Measurements from ENCODE around the gene RAB4A.

The RAB4A gene, protein sequence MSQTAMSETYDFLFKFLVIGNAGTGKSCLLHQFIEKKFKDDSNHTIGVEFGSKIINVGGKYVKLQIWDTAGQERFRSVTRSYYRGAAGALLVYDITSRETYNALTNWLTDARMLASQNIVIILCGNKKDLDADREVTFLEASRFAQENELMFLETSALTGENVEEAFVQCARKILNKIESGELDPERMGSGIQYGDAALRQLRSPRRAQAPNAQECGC

DNA sequence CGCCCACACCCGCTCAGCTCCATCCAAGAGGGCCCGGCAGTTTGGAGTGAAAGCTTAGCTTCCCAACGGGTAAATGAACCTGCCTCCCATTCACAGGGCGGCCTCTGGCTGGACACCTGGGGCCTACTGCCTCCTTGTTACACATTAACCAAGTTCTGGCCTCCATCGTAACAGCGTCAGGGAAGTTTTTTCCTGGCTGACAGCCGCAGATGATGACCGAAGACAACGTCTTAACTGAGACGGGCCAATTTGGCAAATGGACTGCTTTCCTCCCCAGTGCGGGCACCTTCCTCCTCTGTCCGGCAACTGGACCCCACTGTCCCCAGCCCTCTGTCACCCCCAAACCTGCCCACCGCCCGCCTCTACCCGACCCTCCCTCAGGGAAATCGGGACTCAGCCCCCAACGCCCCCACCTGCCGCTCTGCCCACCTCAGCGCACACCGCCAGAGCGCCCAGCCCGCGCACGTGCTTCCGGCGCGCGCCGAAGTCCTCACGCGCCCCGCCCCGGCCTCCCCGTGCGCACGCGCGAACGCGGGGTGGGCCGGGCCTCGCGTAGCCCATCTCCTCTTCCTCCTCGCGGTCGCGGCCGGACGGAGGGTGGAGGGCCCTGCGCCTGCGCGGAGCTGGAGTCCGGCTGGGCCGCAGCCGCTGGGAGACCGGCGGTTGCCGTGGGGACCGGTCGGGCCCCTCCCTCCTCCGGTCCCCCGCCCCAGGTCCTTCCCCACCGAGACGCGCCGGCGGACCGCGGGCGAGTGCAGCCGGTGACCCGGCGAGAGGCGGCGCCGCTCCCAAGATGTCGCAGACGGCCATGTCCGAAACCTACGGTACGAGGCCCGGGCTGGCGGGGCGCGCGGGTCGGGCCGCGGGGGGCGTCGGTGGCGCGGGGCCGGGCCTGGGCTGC lies at the start of gene RAB4A:
Gene RAB4A, plus strand, starts transcription at position 565 of the 901 bp plus-strand sequence. Its CDS starts 229 bp downstream, at position 794.
- DNase-seq, result no peak

DNA sequence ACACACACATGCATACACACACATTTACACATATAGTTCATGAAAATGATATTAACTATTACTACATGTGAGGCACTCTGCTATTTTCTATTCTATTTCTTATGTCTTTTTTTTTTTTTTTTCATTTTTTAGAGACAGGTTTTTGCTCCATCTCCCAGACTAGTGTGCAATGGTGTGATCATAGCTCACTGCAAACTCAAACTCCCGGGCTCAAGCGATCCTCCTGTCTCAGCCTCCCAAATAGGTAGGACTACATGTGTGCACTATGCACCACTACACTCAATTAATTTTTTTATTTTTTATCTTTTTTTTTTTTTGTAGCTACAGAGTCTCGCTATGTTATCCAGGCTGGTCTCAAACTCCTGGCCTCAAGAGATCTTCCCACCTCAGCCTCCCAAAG lies 48.8 kb upstream of the RAB4A start:
- no peak for DNase-seq

DNA sequence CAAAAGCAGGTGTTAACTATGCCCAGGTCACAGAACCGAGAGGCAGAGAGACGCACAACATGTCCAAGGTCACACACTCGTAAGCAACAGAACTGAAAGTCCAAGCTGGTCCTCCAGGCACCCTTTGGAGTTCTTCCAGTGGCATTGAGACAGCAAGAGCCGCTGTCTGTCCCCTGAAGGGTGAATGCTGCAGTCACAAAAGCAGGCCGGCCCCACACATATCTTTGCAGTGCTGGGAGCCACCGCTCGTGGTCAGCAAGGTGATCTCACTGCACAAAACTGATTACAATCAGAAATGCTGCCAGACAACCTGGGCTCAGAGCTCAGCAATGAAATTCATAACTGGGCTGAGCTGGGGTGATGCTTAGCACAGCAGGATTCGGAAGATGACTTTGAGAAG lies 47.4 kb upstream of the RAB4A start:
- no peak for DNase-seq

- no peak for DNase-seq
These were observed 46.6 kb upstream of the RAB4A start for GRCh38 chr1:229224308-229224707.

DNA sequence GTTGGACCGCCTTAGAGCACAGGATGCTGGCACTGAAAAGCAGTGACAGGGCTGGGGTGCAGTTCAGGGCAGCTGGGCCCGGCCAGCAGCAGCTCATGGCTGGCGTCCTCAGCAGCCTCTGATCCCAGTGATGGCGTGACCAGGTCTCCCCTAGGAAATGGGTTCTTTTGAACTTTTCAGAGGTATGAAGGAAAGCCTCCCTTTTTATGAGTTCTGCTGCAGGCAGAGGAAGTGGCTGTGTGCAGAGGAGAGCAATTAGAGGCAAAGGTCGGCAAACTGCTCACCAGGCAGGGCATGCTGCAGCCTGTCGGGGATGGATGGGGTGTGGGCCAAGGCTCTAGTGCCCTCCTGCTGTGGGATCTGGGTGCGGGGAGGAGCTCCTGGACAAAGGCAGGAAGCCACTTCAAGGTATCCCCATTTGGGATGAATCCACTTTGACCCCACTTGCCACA lies 45.6 kb upstream of the RAB4A start:
- DNase-seq, result peak; percentile 24

DNA sequence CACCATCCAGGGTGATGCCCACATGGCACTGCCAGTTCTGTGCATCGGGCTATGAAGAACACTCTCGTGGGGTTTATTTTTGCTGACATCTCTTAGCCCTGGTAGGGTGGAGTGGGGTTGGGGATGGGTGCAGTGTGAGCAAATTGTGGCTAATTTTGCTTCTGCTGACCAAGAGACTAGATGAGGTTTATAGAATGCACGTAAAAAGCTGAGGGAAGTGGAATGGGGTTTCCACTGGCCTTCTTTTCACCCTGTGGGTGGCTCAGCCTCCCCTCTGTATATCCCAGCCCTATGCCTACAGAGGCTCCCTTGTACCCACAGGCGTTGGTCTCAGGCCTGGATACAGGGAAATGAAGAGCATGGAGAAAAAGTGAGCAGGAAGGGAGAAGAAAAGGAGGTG lies 44.1 kb upstream of the RAB4A start:
- DNase-seq, result no peak

GRCh38 chr1:229227298-229227919 lies 43.5 kb upstream of the RAB4A start:
- peak; percentile 47 for DNase-seq

- DNase-seq, result no peak
These were observed 42.4 kb upstream of the RAB4A start for GRCh38 chr1:229228522-229228921.

- no peak for DNase-seq
These were observed 41.7 kb upstream of the RAB4A start for GRCh38 chr1:229229137-229229720.

- no peak for DNase-seq
These were observed 41.2 kb upstream of the RAB4A start for GRCh38 chr1:229229721-229230139.

GRCh38 chr1:229230140-229230892 lies 40.6 kb upstream of the RAB4A start:
- no peak for DNase-seq

DNA sequence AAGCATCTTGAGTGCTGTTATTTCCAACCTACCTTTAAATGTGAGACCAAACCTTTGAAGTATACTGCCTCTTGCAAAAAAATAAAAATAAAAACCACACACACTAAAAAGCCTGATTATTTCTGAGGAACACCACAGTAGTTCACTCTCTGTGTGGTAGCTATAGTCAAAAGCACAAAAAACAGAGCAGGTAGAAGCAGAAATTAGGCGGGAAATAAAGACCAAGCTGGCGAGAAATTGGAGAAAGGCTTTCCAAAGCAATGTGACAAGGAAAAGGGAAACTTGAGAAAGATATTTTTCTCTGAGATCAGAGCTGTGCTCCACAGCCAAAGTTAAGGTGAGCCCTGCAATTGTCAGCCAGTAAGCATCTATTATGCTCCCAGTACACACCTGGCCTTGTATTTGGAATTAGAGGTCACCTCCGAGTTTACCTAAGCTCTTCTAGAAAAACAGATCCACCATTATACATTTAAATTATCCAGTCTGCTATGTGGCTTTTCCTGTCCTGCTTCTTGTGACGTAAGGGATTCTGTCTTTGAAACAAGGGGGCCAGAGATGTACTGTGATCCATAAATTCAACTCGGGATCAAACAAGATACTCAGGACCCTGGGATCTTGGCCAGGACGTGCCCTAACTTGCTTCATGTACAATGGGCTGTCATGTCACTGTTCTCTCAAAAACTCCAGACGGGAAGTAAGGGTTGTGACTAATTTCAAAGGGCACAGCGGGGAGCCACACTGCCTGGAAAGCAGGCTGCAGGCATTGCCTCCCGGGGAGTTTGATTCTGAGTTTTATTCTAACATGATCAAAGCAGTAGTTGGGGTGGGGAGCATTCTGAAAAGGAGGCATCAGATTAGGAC lies 39.8 kb upstream of the RAB4A start:
- peak; percentile 44 for DNase-seq

GRCh38 chr1:229231754-229232119 lies 39.2 kb upstream of the RAB4A start:
- DNase-seq, result no peak

DNA sequence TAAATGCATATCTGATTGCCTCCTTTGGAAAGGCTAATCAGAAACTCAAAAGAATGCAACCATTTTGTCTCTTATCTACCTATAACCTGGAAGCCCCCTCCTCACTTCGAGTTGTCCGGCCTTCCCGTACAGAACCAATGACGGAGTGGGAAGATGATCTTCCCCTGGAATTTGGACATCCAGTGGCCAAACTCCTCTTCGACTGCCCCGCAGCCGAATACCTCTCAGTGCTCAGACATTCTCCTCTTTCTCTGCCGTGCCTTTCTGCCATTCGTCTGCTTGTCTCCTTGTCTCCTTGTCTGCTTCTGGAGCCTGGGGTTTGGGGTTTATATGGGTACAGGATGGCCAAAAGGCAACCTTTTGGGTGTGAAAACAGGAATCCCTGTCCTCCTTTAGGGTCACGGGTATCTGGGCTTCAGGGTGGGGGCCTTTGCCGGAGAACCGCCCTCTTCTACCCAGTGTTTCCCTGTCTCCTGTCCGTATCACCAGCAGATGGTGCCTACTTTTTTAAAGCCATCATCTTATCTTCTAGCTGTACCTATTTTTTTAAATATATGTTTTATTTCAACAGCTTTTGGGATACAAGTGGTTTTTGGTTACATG lies 35.9 kb upstream of the RAB4A start:
- no peak for DNase-seq

- DNase-seq, result no peak
These were observed 33.6 kb upstream of the RAB4A start for GRCh38 chr1:229237320-229237719.

DNA sequence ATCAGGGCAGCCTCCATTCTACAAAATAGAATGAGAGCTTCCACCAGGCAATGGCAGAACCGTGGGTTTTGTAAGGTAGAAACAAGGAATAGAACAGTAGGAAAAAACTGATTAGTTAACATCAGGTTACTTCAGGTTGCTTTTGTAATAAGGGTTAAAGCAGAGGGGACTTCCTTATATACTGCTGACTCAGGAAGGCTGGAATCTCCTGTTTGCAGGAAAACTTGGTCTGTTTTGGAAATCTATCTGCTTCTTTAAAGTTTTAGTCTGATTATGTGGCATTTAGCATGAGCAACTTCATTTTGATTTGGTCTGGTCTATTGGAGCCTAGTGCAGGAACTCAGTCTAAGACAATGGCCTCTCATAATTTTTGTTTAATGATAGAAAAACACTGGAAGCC lies 32.7 kb upstream of the RAB4A start:
- DNase-seq, result no peak

- DNase-seq, result no peak
These were observed 32.1 kb upstream of the RAB4A start for GRCh38 chr1:229238674-229239415.

- DNase-seq, result no peak
These were observed 30.4 kb upstream of the RAB4A start for GRCh38 chr1:229240532-229240931.

- DNase-seq, result no peak
These were observed 29.5 kb upstream of the RAB4A start for GRCh38 chr1:229241390-229241789.

DNA sequence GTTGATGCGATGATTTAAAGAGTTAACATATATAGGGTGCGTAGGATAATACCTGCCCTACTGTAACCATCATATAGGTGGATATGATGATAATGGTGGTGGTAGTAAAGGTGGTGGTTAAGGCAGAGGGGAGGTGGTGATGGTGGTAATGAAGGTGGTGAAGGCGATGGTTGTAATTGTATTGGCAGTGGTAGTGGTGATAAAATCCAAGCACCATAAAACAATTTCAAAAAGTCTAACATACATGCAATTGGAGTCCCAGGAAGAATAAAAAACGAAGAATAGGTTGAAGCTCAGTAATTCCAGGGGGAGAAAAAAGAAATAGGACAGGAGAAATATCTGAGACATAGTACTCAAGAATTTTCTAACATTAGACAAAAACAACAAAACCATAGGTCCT lies 27.3 kb upstream of the RAB4A start:
- no peak for DNase-seq

DNA sequence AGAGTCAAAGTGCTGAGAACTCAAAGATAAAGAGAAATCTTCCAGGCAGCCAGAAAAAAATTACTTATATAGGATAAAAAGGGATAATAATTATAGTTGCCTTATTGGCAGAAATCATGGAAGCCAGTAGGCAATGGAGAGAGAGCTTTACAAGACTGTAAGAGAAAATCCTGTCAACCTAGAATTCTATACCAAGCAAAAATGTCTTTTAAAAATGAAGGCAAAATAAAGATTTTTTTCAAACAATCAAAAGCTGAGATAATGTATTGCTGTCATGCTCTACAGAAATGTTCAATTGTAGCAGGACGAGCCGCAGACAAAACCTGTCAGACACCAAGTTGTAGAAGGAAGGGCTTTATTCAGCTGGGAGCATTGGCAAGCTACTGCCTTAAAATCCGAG lies 26.8 kb upstream of the RAB4A start:
- no peak for DNase-seq

Data from NCI-H1105 (cell line).